K562 (cell line): ENCODE measurements around the gene ITPRIP. TPM values are rescaled to one million over a fixed set of nuclear protein-coding genes. Genes with fewer than 3 reads are reported as not detected.

Experiments
- ATAC-seq: fragments of 200-7000 bp; cut with Tn5 transposase; 3 replicates; pipeline ENCODE4 v1.9.1; 2020; ENCODE audit warnings: moderate library complexity
- BruUV-seq: library from RNA; stranded (reverse); fragments of 400-500 nt; replicated peaks from 2 replicates; lab custom pipeline; 2021; lab: Mats Ljungman, UMichigan
- CTCF ChIA-PET: fragments of 300-600 bp; formaldehyde crosslinking; extraction: SDS; loops from one replicate; lab custom pipeline; 2021; ENCODE audit warnings: low intra/inter-chr PET ratio; lab: Yijun Ruan, JAX
- POLR2A ChIA-PET: fragments of 300-600, 350-650 bp; sonication (Branson Sonifier 250); formaldehyde crosslinking; extraction: SDS; loops from one replicate; lab custom pipeline; 2021; ENCODE audit warnings: antibody characterized with exemption, inconsistent platforms; lab: Yijun Ruan, JAX
- DNase-seq, 4 experiments: peaks; one replicate each; pipeline versions ENCODE4 v3.0.0 to v3.0.0-alpha.2; 2011 to 2018; ENCODE audit warnings: low spot score in 3 of 4, mixed read lengths in 3 of 4; ENCODE audit errors: extremely low read depth in 1 of 4
- FAIRE-seq: peaks from 2 replicates; lab custom pipeline; 2011; peaks lifted over from hg19 to GRCh38; lab: Jason Lieb, UNC
- H2AFZ ChIP-seq: 2 replicates; pipeline ENCODE4 v1.6.0; 2011; ENCODE audit warnings: low read depth, low read length, control low read depth, inconsistent platforms
- H3K27ac ChIP-seq: fragments of 200-600 bp; 3 replicates; pipeline ENCODE4 v1.8.0; 2011; ENCODE audit warnings: low read depth, mild to moderate bottlenecking, control low read depth, inconsistent platforms, low read length, moderate library complexity, mixed read lengths; ENCODE audit errors: extremely low read depth
- H3K27me3 ChIP-seq, 2 experiments: fragments of 300-600 bp in 1 of 2; 2 replicates in 1 of 2; 3 replicates in 1 of 2; pipeline versions ENCODE4 v1.6.0 to v1.8.0; 2011; ENCODE audit warnings: inconsistent platforms in 2 of 2, low read length in 2 of 2, mild to moderate bottlenecking in 1 of 2, mixed read lengths in 1 of 2, moderate library complexity in 1 of 2; ENCODE audit not compliant: control insufficient read depth in 2 of 2, insufficient read depth in 2 of 2
- H3K36me3 ChIP-seq: fragments of 300-600 bp; 3 replicates; pipeline ENCODE4 v1.8.0; 2011; ENCODE audit warnings: mild to moderate bottlenecking, low read length, inconsistent platforms; ENCODE audit not compliant: control insufficient read depth, insufficient read depth
- H3K4me1 ChIP-seq, 2 experiments: fragments of 200-600 bp in 1 of 2; replicated peaks in 1 of 2; 2 replicates in 1 of 2; 3 replicates in 1 of 2; pipeline versions ENCODE4 v1.5.1 to v1.8.0; 2011; ENCODE audit warnings: inconsistent platforms in 2 of 2, low read length in 2 of 2, mild to moderate bottlenecking in 1 of 2, mixed read lengths in 1 of 2, moderate library complexity in 1 of 2; ENCODE audit not compliant: control insufficient read depth in 2 of 2, insufficient read depth in 2 of 2
- H3K4me2 ChIP-seq: 2 replicates; pipeline ENCODE4 v1.6.1; 2011; ENCODE audit warnings: low read length, control low read depth, inconsistent platforms, mixed read lengths; ENCODE audit not compliant: insufficient read depth
- H3K4me3 ChIP-seq: fragments of 200-600 bp; sonication (generic), shearing (Covaris generic); 2 replicates; pipeline ENCODE4 v1.5.1; 2016; ENCODE audit warnings: control low read depth, inconsistent platforms
- H3K79me2 ChIP-seq: fragments of 200-600 bp; 3 replicates; pipeline ENCODE4 v1.8.0; 2011; ENCODE audit warnings: low read length, inconsistent platforms; ENCODE audit not compliant: control insufficient read depth, insufficient read depth
- H3K9ac ChIP-seq, 2 experiments: 2 replicates each; pipeline versions ENCODE4 v1.6.0 to v1.6.1; 2011; ENCODE audit warnings: low read depth in 2 of 2, low read length in 2 of 2, control low read depth in 1 of 2, inconsistent platforms in 1 of 2, mild to moderate bottlenecking in 1 of 2, mixed read lengths in 1 of 2; ENCODE audit not compliant: insufficient read depth in 1 of 2
- H3K9me1 ChIP-seq: one replicate; pipeline ENCODE4 v1.6.0; 2011; ENCODE audit warnings: inconsistent platforms, mild to moderate bottlenecking, low read length, moderate library complexity; ENCODE audit not compliant: control insufficient read depth, insufficient read depth
- H3K9me3 ChIP-seq: replicated peaks from 2 replicates; pipeline ENCODE4 v1.5.1; 2011; ENCODE audit warnings: low read depth, low read length, inconsistent platforms; ENCODE audit not compliant: control insufficient read depth, insufficient read depth
- H4K20me1 ChIP-seq: replicated peaks from 2 replicates; pipeline ENCODE4 v1.6.1; 2011; ENCODE audit warnings: low read length, inconsistent platforms, mixed read lengths; ENCODE audit not compliant: control insufficient read depth, insufficient read depth
- BDP1 ChIP-seq: IDR thresholded peaks from 3 replicates; pipeline ENCODE4 v1.6.1; 2011; ENCODE audit not compliant: insufficient read length, insufficient read depth
- CBX1 ChIP-seq: sonication (generic); IDR thresholded peaks from 2 replicates; pipeline ENCODE4 v1.6.1; 2016; ENCODE audit warnings: antibody characterized with exemption, low read depth, mild to moderate bottlenecking
- ETV1 ChIP-seq: fragments of 450-650 bp; conservative IDR thresholded peaks from 2 replicates; pipeline ENCODE4 v1.6.1; 2016; ENCODE audit warnings: missing genetic modification characterization, control low read depth, low read depth, missing compliant biosample characterization
- KHSRP ChIP-seq: fragments of 450-650 bp; IDR thresholded peaks from 2 replicates; pipeline ENCODE4 v1.6.1; 2017
- SAFB2 ChIP-seq: fragments of 200-400 bp; formaldehyde crosslinking; IDR thresholded peaks from 2 replicates; pipeline ENCODE4 v1.6.1; 2018; ENCODE audit warnings: borderline replicate concordance, low read length, low read depth, moderate library complexity; ENCODE audit not compliant: severe bottlenecking
- WGBS: fragments of 100-300 bp; shearing (Covaris generic); methylation state at CpG from one replicate; pipeline ENCODE4 v1.1.6; 2016; ENCODE audit warnings: low coverage, mixed read lengths; ENCODE audit not compliant: insufficient coverage; ENCODE audit errors: missing lambda C conversion rate; 5-methylcytosine and 5-hydroxymethylcytosine counted together
- in situ Hi-C: fragments of 300-500 bp; cut with MboI; formaldehyde crosslinking; loops from 4 replicates; pipeline ENCODE4 v1.15.0; 2018; ENCODE audit warnings: inconsistent platforms, mixed read lengths
- intact Hi-C: fragments of 100-400 bp; cut with micrococcal nuclease; formaldehyde crosslinking; loops from 2 replicates; pipeline ENCODE4 v1.14.2; 2022
- polyA plus RNA-seq, 8 experiments: library from polyadenylated mRNA; depleted of rRNA in 4 of 8; stranded (reverse) in 5 of 8; unstranded in 3 of 8; fragments of >200 nt; fragmentation: Nextera tagmentation in 2 of 8; fragmentation: Illumina TruSeq in 1 of 8; extraction: Ambion mirVana in 2 of 8; extraction: Trizol in 1 of 8; gene quantifications; 2 replicates each; pipeline versions ENCODE4 v1.2.1 to v1.2.3, GENCODE V29; 2011 to 2014; ENCODE audit warnings: inconsistent platforms in 1 of 8, missing spikeins in 1 of 8
- total RNA-seq, 7 experiments: library from RNA; depleted of rRNA in 6 of 7; stranded (reverse); fragments of >200 nt in 6 of 7; fragmentation: Illumina TruSeq in 2 of 7; extraction: Trizol in 2 of 7; gene quantifications; 2 replicates each; pipeline versions ENCODE4 v1.2.1 to v1.2.3, GENCODE V29; 2011 to 2021; ENCODE audit warnings: low replicate concordance in 1 of 7

ITPRIP gene
- total and polyA plus RNA-seq, 9 of the 15 experiments (the other 6 are each of a cell fraction or from before 2014, with no cell fraction given) = 4.4 to 28.5 (median 10.9) TPM

DNA sequence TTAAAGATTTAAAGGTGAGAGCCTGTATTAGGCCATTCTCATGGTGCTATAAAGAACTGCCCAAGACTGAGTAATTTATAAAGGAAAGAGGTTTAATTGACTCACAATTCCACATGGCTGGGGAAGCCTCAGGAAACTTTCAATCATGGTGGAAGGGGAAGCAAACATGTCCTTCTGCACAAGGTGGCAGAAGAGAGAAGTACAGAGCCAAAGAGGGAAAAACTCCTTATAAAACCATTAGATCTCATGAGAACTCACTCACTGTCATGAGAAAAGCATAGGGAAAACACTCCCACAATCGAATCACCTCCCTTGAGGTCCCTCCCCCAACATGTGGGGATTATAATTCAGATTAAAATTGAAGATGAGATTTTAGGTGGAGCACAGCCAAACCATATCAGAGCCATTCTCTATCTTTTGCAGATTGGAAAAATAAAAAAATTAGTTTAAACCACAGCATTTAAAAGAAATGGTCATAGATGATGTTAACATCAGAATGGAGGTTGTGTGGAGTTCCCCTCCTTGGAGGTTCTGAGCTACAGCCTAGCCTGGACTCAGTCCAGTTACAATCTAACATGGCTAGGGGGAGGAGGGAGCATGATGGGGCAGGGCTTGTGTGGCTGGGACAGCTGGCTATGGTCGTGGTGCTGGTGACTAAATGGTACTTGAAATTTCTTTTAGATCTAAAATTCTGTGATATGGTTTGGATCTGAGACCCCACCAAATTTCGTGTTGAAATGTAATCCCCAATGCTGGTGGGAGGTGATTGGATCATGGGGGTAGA is 36.2 kb downstream of the ITPRIP start:
- no peaks in the 10 kb centered on the region; the same call in 1 of the 2 replicates for H3K9me3 ChIP-seq
- intact Hi-C loops = no loop called here
- ATAC-seq (no peak), DNase-seq (no peak), FAIRE-seq (no peak)
- no peaks in the 10 kb centered on the region for H3K9me1 ChIP-seq
- BruUV-seq = no TSS peak
- H2AFZ ChIP-seq = no peak overlapping the region
- POLR2A ChIA-PET = no interaction called here
- H3K27ac ChIP-seq = no peak overlapping the region
- H3K27me3 ChIP-seq = peaks cover 0 to 2% of the 10 kb centered on the region in 2 experiments; a peak in 1 of 5 replicates
- no peaks in the 10 kb centered on the region for H4K20me1 ChIP-seq
- in situ Hi-C loops = no loop called here
- H3K79me2 ChIP-seq = no peaks in the 10 kb centered on the region
- no peak overlapping the region for H3K4me2 ChIP-seq
- H3K36me3 ChIP-seq = no peaks in the 10 kb centered on the region
- H3K4me3 ChIP-seq = no peak overlapping the region
- no peaks in the 10 kb centered on the region; a peak in 3 of 5 replicates for H3K4me1 ChIP-seq
- WGBS = 0% methylated on average over 3 of the region's 3 CpGs
- H3K9ac ChIP-seq = no peak overlapping the region
- TF ChIP-seq KHSRP = no peak
- no peak for TF ChIP-seq BDP1
- no peak for TF ChIP-seq SAFB2
- no peak for TF ChIP-seq ETV1 (tag)
- TF ChIP-seq CBX1 = no peak
- TF ChIP-seq, all 486 proteins: peak for 0
- CTCF ChIA-PET = no interaction called here
